IPS-18c (cell line): ENCODE measurements around the gene NRL.

Experiments
- H3K4me3 ChIP-seq: 2 replicates; pipeline ENCODE4 v1.7.0; 2013; ENCODE audit warnings: low read depth, mild to moderate bottlenecking, low read length, moderate library complexity; ENCODE audit not compliant: insufficient read depth
- H3K9me3 ChIP-seq: one replicate; pipeline ENCODE4 v1.6.1; 2013; ENCODE audit warnings: mild to moderate bottlenecking, low read length, moderate library complexity; ENCODE audit not compliant: control insufficient read depth, insufficient read depth

The NRL gene

GRCh38 chr14:24146453-24146977 lies 31.8 kb upstream of the NRL start, which contains the start of gene PSME2:
PSME2 (minus strand) TSS chr14:24146610; CDS start chr14:24146581, 29 bp downstream.
- Histone ChIP-seq H3K4me3 (peak within 1 kb of the TSS; percentile 94), H3K9me3 (no peaks in the 10 kb centered on the region)

- Histone ChIP-seq H3K4me3 (peak overlapping the region; percentile 66), H3K9me3 (no peaks in the 10 kb centered on the region)
Observed at GRCh38 chr14:24145690-24146452, 31.1 kb upstream of the NRL start.

- H3K9me3 ChIP-seq, result no peaks in the 10 kb centered on the region
- peak overlapping the region; percentile 66; the same call in 1 of the 2 replicates for H3K4me3 ChIP-seq
Observed at GRCh38 chr14:24145219-24145618, 30.5 kb upstream of the NRL start.

- Histone ChIP-seq H3K9me3 (no peaks in the 10 kb centered on the region), H3K4me3 (no peak overlapping the region)
Observed at GRCh38 chr14:24144451-24144850, 29.7 kb upstream of the NRL start.

- no peak overlapping the region for H3K4me3 ChIP-seq
- H3K9me3 ChIP-seq, result no peaks in the 10 kb centered on the region
Observed at GRCh38 chr14:24143511-24143910, 28.8 kb upstream of the NRL start.

- peak within 1 kb of the TSS; percentile 73 for H3K4me3 ChIP-seq
- no peaks in the 10 kb centered on the region for H3K9me3 ChIP-seq
Observed at GRCh38 chr14:24141097-24141880, 26.5 kb upstream of the NRL start, which contains the start of gene EMC9. EMC9 (minus strand) TSS chr14:24141591; CDS start chr14:24141304, 287 bp downstream.

- peak overlapping the region; percentile 15 for H3K4me3 ChIP-seq
Observed at GRCh38 chr14:24139272-24139934, 24.7 kb upstream of the NRL start.

GRCh38 chr14:24138396-24139271 lies 23.9 kb upstream of the NRL start:
- no peaks in the 10 kb centered on the region for H3K9me3 ChIP-seq
- H3K4me3 ChIP-seq, result no peak overlapping the region

More at GRCh38 chr14:24139272-24139934, 24.7 kb upstream of the NRL start:
- H3K9me3 ChIP-seq, result no peaks in the 10 kb centered on the region

- H3K4me3 ChIP-seq, result no peak overlapping the region; the same call in 1 of the 2 replicates
- H3K9me3 ChIP-seq, result no peaks in the 10 kb centered on the region
Observed at GRCh38 chr14:24137529-24138395, 23.0 kb upstream of the NRL start.

- no peaks in the 10 kb centered on the region for H3K9me3 ChIP-seq
- peak overlapping the region; percentile 91 for H3K4me3 ChIP-seq
Observed at GRCh38 chr14:24136684-24137528, 22.2 kb upstream of the NRL start.

- peak within 1 kb of the TSS; percentile 91 for H3K4me3 ChIP-seq
Observed at GRCh38 chr14:24135834-24136683, 21.3 kb upstream of the NRL start, which contains the start of gene PSME1. PSME1 (plus strand) TSS chr14:24136194; CDS start chr14:24136263, 69 bp downstream.

GRCh38 chr14:24135584-24135833 lies 20.8 kb upstream of the NRL start:
- no peaks in the 10 kb centered on the region for H3K9me3 ChIP-seq
- peak overlapping the region; percentile 91 for H3K4me3 ChIP-seq

More at GRCh38 chr14:24135834-24136683, 21.3 kb upstream of the NRL start, which contains the start of gene PSME1:
- no peaks in the 10 kb centered on the region for H3K9me3 ChIP-seq

GRCh38 chr14:24133735-24134134 lies 19.0 kb upstream of the NRL start:
- H3K9me3 ChIP-seq, result no peaks in the 10 kb centered on the region
- H3K4me3 ChIP-seq, result no peak overlapping the region

- no peaks in the 10 kb centered on the region for H3K9me3 ChIP-seq
- H3K4me3 ChIP-seq, result no peak overlapping the region
Observed at GRCh38 chr14:24132976-24133375, 18.2 kb upstream of the NRL start.
